ENCODE measurements around the gene SLC25A10.

The SLC25A10 gene

GRCh38 chr17:81672504-81672903 is 39.6 kb upstream of the SLC25A10 start:
- Histone ChIP-seq H3K79me2 (ENCODE audit: low read length) (peaks cover 19% of the 10 kb centered on the region), H3K36me3 (replicated peaks; ENCODE audit: insufficient read depth, low read length) (no peaks in the 10 kb centered on the region)

GRCh38 chr17:81672954-81673353 is 39.1 kb upstream of the SLC25A10 start:
- Histone ChIP-seq H4K20me1 (ENCODE audit: insufficient read depth, low read length) (no peaks in the 10 kb centered on the region), H3K9ac (ENCODE audit: low read length) (no peak overlapping the region), H3F3A (ENCODE audit: insufficient read depth, low read length) (0 out of 2 replicates have a peak, but pooled peaks cover 4% of the 10 kb centered on the region), H3K9me2 (replicated peaks; ENCODE audit: insufficient read depth, low read length) (no peaks in the 10 kb centered on the region), H2AFZ (ENCODE audit: low read length) (no peak overlapping the region), H3K4me1 (ENCODE audit: low read length) (no peaks in the 10 kb centered on the region), H3K27ac (ENCODE audit: low read length) (no peak overlapping the region), H3K36me3 (replicated peaks; ENCODE audit: insufficient read depth, low read length) (no peaks in the 10 kb centered on the region), H3K4me3 (ENCODE audit: low read length) (no peak overlapping the region), H3K9me3 (replicated peaks; ENCODE audit: insufficient read depth, low read length) (no peaks in the 10 kb centered on the region), H3K79me2 (ENCODE audit: low read length) (peaks cover 15% of the 10 kb centered on the region), H3K4me2 (ENCODE audit: low read depth, low read length) (no peak overlapping the region), H3K27me3 (replicated peaks; ENCODE audit: insufficient read depth, low read length) (no peaks in the 10 kb centered on the region)
- no peak for DNase-seq
- TF ChIP-seq EZH2phosphoT487 (IDR thresholded peaks at IDR 0.05; ENCODE audit: low read length) (no peak), CTCF (IDR thresholded peaks at IDR 0.05; ENCODE audit: low read length) (no peak), EZH2 (optimal IDR thresholded peaks at IDR 0.05; ENCODE audit: low read depth, low read length) (no peak)

More at GRCh38 chr17:81672504-81672903, 39.6 kb upstream of the SLC25A10 start:
- Histone ChIP-seq H3K9me2 (replicated peaks; ENCODE audit: insufficient read depth, low read length) (no peaks in the 10 kb centered on the region), H3K4me1 (ENCODE audit: low read length) (peaks cover 4% of the 10 kb centered on the region; the same call in 1 of the 2 replicates), H3K27me3 (replicated peaks; ENCODE audit: insufficient read depth, low read length) (no peaks in the 10 kb centered on the region), H3K9ac (ENCODE audit: low read length) (no peak overlapping the region), H3F3A (ENCODE audit: insufficient read depth, low read length) (0 out of 2 replicates have a peak, but pooled peaks cover 4% of the 10 kb centered on the region), H2AFZ (ENCODE audit: low read length) (no peak overlapping the region), H3K27ac (ENCODE audit: low read length) (no peak overlapping the region), H3K4me2 (ENCODE audit: low read depth, low read length) (no peak overlapping the region), H3K4me3 (ENCODE audit: low read length) (no peak overlapping the region), H4K20me1 (ENCODE audit: insufficient read depth, low read length) (no peaks in the 10 kb centered on the region), H3K9me3 (replicated peaks; ENCODE audit: insufficient read depth, low read length) (no peaks in the 10 kb centered on the region)
- TF ChIP-seq EZH2phosphoT487 (IDR thresholded peaks at IDR 0.05; ENCODE audit: low read length) (no peak), EZH2 (optimal IDR thresholded peaks at IDR 0.05; ENCODE audit: low read depth, low read length) (no peak), CTCF (IDR thresholded peaks at IDR 0.05; ENCODE audit: low read length) (no peak)
- DNase-seq: no peak

DNA sequence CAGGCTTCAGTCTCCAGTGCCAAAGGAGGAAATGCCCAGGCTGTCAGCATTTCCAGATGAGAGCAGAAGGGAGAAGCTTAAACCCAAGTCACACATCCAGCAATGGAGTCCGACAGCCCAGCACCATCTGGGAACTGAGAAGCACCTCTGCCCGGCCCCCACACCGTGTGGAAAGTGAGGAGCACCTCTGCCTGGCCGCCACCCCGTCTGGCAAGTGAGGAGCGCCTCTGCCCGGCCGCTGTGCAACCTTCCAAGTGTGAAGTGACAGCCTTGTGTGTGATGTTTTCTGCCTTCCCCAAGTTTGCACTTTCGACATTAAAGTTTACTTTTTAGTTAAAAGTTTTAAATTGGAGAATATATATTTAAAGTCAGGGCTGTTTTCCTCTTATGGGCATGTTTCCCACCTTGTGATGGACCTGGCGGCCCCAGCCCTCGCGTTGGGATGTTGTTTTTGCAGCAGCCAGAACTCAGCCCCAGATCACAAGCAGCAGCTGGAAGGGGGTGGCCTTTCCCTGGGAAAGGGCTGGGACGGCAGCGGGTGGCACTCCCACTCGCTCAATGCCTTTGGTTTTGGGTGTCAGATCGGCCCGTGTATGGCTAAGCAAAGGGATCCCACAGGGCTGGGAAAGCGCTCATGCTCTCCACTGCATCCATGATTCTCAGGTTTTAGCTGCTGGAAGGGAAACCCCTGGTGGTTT is 38.4 kb upstream of the SLC25A10 start:
- no peak overlapping the region for H3K27ac ChIP-seq (ENCODE audit: low read length)
- H3K79me2 ChIP-seq (ENCODE audit: low read length): 0 out of 2 replicates have a peak, but pooled peaks cover 8% of the 10 kb centered on the region
- H3K4me3 ChIP-seq (ENCODE audit: low read length): no peak overlapping the region
- no peaks in the 10 kb centered on the region for H3K27me3 ChIP-seq (replicated peaks; ENCODE audit: insufficient read depth, low read length)
- no peaks in the 10 kb centered on the region for H4K20me1 ChIP-seq (ENCODE audit: insufficient read depth, low read length)
- no peak for DNase-seq
- TF ChIP-seq EZH2phosphoT487 (IDR thresholded peaks at IDR 0.05; ENCODE audit: low read length) (no peak), CTCF (IDR thresholded peaks at IDR 0.05; ENCODE audit: low read length) (no peak), EZH2 (optimal IDR thresholded peaks at IDR 0.05; ENCODE audit: low read depth, low read length) (no peak)
- no peaks in the 10 kb centered on the region for H3K9me3 ChIP-seq (replicated peaks; ENCODE audit: insufficient read depth, low read length)
- H3K9me2 ChIP-seq (replicated peaks; ENCODE audit: insufficient read depth, low read length): no peaks in the 10 kb centered on the region
- H3K9ac ChIP-seq (ENCODE audit: low read length): no peak overlapping the region
- no peak overlapping the region for H2AFZ ChIP-seq (ENCODE audit: low read length)
- 0 out of 2 replicates have a peak, but pooled peaks cover 4% of the 10 kb centered on the region for H3F3A ChIP-seq (ENCODE audit: insufficient read depth, low read length)
- no peaks in the 10 kb centered on the region for H3K4me1 ChIP-seq (ENCODE audit: low read length)
- no peak overlapping the region for H3K4me2 ChIP-seq (ENCODE audit: low read depth, low read length)
- H3K36me3 ChIP-seq (replicated peaks; ENCODE audit: insufficient read depth, low read length): no peaks in the 10 kb centered on the region

Data from MM.1S (cell line).